GM21360 (cell line): ENCODE results near the gene EPB41L4A.
"Not testable (repeated sequence)": the region's sequence is repeated elsewhere in the genome, so short reads cannot be mapped to it uniquely, and the experiment has no call there.

Experiments
- ATAC-seq: cut with Tn5 transposase; IDR thresholded peaks from one replicate; pipeline ENCODE4 v1.9.1; 2021; ENCODE audit warnings: mild to moderate bottlenecking, moderate library complexity; ENCODE audit not compliant: unreplicated experiment

The EPB41L4A gene

DNA sequence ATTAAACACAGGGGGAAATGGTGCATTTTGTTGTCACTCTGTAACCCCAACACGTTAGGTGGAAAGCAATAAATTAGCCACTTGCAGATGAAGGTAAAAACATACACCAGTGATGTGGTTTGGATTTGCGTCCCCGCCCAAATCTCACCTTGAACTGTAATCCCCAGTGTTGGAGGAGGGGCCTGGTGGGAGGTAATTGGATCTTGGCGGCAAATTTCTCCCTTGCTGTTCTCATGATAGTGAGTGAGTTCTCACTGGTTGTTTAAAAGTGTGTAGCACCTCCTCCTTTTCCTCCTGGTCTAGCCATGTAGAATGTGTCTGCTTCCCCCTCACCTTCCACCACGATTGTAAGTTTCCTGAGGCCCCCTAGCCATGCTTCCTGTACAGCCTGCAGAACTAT is 17.2 kb downstream of the EPB41L4A start:
- ATAC-seq: no peak

DNA sequence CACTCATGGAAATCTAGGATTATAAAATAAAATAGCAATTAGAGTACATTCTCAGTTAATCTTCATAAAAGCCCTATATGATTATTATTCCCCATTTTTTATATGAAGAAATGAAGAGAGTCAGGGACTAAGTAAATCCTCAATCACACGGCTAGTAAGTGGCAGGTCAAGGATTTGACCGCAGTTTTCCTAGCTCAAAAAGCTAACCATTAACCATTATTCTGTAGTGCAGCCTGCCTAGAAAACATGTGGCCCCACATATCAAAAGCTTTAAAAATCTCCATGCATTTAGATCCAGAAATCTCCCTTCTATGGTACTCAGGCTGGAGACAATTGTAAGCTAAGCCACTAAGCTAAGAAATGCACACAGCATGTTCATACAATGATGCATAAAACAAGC is 21.4 kb downstream of the EPB41L4A start:
- ATAC-seq: no peak

DNA sequence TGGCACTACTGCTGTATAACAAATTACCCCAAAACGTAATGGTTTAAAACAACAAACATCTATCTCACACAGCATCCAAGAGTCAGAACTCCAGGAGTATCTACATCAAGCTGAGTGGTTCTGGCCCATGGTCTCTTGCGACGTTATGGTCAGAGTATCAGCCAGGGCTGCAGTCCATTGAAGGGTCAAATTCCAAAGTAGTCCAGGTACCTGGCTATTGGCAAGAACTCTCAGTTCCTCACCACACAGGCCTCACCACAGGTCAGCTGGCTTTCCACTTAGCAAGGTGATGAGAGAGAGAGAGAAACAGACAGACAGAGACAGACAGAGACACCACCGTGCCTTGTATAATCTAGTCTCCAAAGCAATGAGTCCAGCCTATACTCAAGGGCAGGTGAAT is 22.6 kb downstream of the EPB41L4A start:
- no peak for ATAC-seq

DNA sequence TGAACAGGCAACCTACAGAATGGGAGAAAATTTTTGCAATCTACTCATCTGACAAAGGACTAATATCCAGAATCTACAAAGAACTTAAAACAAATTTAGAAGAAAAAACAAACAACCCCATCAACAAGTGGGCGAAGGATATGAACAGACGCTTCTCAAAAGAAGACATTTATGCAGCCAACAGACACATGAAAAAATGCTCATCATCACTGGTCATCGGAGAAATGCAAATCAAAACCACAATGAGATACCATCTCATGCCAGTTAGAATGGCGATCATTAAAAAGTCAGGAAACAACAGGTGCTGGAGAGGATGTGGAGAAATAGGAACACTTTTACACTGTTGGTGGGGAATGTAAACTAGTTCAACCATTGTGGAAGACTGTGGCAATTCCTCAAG is 23.8 kb downstream of the EPB41L4A start:
- not testable (repeated sequence) for ATAC-seq

DNA sequence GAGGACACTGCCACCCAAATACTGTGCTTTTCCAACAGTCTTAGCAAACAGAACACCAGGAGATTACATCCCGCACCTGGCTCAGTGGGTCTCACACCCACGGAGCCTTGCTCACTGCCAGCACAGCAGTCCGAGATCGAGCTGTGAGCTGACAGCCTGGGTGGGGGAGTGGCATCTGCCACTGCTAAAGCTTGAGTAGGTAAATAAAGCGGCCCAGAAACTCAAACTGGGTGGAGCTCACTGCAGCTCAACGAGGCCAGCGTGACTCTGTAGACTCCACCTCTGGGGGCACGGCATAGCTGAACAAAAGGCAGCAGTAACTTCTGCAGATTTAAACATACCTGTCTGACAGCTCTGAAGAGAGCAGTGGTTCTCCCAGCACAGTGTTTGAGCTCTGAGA is 28.8 kb downstream of the EPB41L4A start:
- ATAC-seq: no peak

DNA sequence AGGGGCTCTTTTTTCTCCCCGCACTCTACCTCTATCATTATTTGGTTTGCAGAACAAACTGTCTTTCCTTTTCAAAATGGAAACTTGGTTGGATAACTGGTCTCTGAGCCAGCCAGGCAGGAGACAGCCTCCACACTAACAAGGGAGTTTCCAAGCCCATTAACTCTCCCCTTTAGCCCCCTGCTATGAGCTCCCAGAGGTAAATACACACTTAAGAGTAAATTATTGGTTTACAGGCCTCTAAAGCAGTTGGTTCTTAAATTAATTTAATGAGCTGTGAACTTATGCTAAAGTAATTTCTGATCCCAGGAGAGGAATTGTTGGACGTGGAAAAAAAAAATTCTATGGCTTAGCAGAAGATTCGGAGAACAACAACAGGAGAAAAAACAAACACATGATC is 30.3 kb downstream of the EPB41L4A start:
- ATAC-seq: no peak

DNA sequence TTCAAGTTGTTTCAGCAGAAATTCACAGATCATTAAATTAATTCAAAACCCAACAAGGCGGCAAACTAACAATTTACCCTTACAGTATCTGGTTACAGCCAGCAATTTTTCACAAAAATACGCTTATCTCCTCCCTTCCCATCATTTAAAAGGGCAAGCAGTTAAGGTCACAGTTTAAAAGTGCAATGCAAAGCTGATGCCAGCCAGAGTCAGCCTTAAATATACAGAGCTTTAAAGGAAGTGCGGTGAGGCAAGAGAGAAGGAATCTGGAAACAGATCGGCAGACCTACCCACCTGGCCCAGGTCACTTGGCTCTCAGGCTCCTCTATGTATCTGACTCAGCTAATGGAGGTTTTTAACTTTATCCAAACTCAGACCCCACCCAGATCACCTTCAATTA is 31.0 kb downstream of the EPB41L4A start:
- no peak for ATAC-seq

DNA sequence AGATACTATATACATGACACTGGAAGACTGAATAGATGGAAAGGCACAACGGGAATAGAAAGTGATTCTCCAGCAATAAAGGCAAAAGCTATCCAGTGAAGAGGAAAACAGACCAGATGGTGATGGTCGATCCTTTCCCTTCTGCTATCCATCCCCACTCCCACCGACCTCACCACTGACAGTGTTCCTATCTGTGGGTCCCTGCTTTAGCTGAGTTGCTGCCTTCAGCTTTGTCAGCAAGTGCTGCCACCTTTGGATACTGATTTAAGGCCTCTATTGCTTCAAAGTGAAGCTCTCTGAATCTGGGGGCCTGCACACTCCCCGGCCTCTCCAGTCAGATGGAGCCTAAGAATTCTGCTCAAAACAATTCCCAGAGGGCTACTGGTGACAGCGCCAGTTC is 32.3 kb downstream of the EPB41L4A start:
- no peak for ATAC-seq

DNA sequence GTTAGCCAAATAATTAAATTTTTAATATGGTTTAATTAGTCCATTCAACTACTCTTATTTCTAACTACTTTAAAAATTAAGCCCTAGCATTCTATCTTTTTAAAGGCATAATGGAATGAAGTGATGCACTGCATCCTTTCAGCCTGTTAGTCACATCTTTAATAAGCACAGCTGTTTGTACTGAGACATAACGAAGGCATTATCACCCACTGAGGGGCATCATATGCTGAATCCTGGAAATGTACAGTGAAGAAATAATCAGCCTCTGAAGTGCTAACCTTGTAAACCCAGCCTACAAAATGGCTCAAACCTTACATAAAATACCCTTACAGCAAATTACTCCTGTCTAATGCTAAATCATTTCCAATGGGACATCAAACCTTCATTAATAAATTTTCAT is 33.1 kb downstream of the EPB41L4A start:
- no peak for ATAC-seq

DNA sequence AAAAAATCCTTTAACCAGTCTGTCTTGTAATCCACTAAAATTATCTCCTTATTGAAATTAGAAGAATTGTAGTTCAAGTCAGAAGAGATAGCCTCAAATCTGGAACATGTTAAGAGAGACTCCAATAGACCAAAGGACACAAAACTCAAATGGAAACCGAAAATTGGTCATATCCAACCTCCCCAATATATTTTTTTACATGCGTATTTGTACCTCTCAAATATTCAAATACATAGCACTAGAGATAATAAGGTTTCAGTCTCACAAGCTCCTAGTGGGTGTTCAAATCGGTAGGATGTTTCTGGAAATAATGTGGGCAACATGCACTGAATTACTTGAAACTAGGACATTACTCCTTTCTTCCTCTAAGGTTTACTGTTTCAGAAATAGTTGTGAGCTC is 33.5 kb downstream of the EPB41L4A start:
- no peak for ATAC-seq

DNA sequence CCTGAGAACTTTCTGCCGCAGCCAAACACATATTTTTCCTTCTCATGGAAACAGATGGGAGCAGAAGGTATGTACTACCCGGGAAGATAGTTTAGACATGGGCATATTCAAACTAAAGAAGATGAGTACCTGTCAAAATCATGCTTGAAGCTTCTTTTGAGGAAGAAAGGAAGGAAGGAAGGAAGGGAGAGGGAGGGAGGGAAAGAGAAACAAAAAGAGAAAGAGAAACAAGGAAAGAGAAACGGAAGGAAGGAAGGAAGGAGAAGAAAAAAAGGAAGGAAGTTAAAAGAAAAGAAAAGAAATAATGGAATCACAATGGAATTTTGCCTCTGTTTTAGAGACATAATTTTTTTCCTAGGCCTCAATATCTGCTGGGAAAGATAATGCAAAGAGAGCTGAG is 34.6 kb downstream of the EPB41L4A start:
- no peak for ATAC-seq

DNA sequence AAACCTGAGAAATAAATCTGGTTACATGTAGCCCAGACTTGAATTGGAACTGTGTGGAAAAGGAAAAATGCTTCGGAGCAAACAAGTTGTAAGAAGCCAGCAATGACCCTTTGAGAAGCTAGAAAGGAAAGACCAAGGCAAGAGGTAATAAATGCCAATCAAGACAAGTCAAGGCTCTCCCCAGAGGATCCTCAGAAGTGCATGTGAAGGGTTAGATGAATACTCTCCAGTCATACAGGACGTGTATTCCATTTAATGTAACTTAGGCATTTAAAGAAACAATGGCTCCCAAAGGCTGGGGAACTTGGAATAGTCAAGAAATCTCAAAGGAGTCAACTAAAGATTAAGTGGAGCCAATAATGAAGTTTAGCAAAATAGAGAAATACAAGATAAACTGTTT is 36.2 kb downstream of the EPB41L4A start:
- ATAC-seq: no peak

DNA sequence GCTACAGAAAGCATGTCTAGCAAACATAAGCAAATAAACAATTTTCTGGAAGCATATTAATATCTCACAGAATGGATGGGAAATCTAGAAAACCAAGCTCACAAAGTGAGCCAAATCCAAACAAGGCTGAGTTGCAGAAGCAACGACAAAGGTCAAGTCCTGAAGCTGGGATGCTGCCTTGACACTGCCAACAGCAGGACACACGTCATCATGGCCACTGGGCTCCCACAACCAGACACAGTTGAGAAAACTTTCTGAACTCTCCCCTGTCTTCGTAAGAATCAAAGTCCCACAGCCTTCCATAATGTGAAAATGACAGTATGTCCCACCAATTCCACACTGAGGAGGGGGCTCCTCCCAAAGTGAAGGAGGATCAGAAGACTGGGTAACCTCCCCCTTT is 37.6 kb downstream of the EPB41L4A start:
- ATAC-seq: no peak

DNA sequence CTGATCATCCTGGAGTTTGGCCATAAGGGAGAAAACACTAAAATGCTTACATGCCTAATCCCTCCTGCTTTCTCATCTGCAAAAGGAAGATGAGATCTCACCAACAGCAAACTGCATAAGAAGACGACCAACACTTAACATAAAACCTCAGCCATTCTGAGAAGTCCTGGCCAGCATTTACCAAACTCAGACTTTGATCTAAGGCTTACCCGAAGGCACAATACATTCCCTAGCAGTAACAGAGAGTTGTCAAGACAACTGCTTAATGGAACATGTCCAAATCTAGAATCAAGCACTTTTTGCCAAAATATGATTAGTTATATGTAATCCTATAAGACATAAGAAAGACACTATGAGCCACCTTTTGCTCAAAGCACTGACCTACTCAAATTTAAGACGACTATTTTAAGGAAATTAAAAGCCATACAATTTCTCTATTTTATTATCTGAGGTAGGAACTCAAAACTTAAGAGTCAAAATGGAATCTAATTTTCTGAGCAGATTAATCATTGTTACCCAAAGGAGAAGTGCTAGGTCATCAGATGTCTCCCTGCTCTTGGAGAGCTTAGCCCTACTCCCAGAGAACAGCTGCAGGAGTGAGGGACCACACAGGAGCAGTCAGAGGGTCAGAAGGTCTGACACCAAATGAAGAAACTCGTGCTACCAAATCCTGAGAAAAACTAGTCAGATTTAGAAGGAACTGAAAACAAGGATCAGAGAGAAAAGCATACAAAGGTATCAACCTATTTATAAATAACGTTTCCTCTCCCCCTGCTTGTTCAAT is 39.3 kb downstream of the EPB41L4A start:
- ATAC-seq: no peak

DNA sequence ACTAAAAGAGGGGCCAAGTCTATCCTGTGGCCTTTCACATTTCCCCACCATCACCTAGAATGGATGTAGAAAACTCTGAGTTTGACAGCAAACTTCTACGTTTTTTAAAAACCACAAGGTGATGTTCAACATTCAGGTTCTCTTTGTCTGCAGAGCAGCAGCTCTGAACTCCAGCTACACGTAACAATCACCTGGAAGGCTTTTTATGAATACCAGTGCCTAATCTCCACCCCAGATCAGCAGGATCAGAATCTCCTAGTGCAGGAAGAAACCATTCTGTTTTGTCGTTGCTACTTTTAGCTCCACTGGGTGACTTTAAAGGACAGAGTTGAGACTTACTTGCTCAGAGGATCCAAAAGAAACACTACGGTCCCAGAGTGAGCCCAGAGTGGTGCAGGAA is 44.3 kb downstream of the EPB41L4A start:
- no peak for ATAC-seq

DNA sequence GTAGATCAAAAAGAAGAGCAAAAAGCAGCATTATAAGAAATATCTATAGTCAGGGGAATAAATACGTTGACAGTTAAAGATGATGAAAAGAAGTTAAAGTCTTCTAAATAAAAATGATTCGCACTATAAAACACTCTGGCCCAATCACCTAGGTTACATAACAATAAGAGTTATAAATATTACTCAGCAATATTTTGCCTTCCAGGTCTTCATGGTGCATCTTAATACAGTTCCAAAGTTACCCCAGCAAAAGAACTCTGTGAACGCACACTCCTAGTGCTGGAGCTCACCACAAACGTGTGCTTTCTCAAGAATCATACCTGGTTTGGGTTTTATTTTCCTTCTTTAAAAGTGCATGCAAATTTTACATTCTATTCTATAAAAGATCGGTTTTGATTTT is 44.7 kb downstream of the EPB41L4A start:
- ATAC-seq: no peak

DNA sequence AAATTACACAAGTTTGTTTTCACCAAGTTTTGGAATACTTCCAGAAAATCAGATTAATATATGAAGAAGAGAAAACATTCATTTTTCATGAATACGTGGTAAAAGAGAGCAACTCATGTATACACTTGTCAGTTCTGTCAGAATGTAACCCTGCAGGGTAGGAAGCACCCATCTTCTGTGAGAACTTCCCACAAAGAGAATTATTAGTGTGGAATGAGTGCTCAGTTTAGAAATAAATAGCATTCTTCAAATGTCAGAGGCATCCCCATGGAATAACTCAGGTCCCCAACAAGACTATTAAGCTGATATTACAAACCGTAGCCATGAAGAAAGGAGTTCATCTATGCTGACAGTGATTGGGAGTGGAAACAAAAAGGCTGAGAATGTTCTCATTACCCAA is 45.2 kb downstream of the EPB41L4A start:
- ATAC-seq: no peak

DNA sequence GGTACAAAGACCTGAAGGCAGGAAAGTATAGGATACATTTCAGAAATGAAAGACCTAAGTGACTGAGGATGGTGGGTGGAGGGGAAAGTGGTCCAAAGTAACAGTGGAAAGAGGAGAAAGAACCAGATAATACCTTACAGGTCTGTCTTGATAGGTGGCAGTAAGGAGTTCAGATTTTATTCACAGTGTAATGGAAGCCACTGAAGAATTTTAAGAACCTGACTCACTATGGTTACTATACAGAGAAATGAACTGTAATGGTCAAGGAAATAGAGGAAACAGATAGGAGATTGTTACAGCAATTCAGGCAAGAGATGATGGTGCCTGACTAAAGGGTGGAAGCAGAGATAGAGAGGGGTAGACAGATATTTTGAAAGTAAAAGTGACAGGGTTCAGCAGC is 46.5 kb downstream of the EPB41L4A start:
- no peak for ATAC-seq

DNA sequence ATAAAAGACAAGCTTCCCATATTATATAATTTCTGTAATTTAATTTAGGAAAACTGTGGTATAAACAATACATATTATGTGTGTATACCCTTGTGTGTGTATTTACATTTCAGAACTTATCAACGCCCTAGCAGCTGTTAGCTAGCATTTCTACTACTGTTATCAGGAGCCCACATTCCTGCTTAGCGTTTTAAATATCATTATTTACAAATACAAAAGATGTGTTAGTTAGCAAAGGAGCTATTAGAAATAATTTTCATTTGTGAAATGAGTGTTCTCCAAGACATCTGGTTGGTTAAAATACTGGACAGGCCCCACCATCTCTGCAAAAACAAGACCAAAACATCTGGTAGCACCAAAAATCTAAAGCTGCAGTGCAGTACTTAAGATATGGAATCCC is 48.0 kb downstream of the EPB41L4A start:
- ATAC-seq: no peak

DNA sequence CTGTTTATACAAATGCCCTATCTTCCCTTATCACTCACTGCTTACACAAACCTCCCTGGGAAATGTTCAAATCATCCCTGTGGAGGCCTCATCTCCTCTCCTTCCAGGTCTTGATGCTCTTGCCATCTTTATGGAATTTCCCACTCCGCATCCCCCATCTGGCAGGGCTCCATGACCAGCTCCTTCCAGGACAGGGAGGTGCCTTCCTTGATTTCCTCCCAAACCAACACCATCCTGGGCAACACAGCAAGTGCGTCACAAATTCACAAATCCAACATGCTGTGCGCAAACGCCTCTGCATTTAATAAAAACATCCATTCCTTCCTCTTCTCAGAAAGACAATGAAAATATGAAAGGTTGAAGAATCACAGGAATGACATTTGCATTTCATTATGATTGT is 51.7 kb downstream of the EPB41L4A start:
- no peak for ATAC-seq

DNA sequence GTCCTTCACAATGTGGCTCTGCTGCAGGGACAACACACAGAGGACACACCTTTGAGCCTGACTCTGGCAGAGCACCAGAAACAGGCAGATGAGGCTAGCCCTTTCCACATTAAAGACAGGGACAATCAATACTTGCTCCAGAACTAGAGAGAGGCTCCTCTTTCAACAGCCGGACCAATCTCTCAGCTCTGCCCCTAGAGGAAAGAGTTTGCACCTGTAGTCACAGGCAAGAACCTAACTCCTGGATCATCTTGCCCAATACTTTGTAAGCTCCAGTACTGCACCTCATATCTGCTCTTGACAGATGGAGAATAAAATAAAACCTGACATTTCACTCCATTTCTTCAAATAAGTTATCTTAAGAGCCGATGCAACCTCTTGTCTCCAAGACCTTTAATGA is 52.1 kb downstream of the EPB41L4A start:
- no peak for ATAC-seq

DNA sequence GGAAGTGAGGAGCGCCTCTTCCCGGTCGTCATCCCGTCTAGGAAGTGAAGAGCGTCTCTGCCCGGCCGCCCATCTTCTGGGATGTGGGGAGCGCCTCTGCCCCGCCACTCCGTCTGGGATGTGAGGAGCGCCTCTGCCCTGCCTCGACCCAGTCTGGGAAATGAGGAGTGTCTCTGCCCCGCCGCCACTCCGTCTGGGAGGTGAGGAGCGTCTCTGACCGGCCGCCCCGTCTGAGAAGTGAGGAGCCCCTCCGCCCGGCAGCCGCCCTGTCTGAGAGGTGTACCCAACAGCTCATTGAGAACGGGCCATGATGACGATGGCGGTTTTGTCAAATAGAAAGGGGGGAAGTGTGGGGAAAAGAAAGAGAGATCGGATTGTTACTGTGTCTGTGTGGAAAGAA is 58.3 kb downstream of the EPB41L4A start:
- not testable (repeated sequence) for ATAC-seq
